Activated T-helper 1 cell treated with Interleukin-2 at 50 U/mL for 16 hours (primary cell): ENCODE measurements around the gene PNPLA2.
A peak's percentile ranks its signal among the peaks of the same experiment; 100 is the strongest.

Source experiments
- DNase-seq: peaks from one replicate; pipeline ENCODE4 v3.0.0-alpha.2; 2020; ENCODE audit warnings: low read depth

PNPLA2 gene

GRCh38 chr11:798093-798713 lies 20.5 kb upstream of the PNPLA2 start, which contains the start of gene SLC25A22:
TSS of gene SLC25A22 (minus strand) at chr11:798281. CDS start at chr11:795006, 3,275 bp downstream.
- DNase-seq: peak; percentile 78

GRCh38 chr11:799641-800316 lies 18.9 kb upstream of the PNPLA2 start:
- DNase-seq: no peak

GRCh38 chr11:800473-800872 lies 18.2 kb upstream of the PNPLA2 start:
- DNase-seq: no peak

- DNase-seq: no peak
Observed at GRCh38 chr11:801097-801780, 17.5 kb upstream of the PNPLA2 start.

- no peak for DNase-seq
Observed at GRCh38 chr11:802018-802617, 16.6 kb upstream of the PNPLA2 start.

- DNase-seq: no peak
Observed at GRCh38 chr11:802693-803466, 15.8 kb upstream of the PNPLA2 start.

GRCh38 chr11:803467-803742 lies 15.3 kb upstream of the PNPLA2 start:
- DNase-seq: no peak

GRCh38 chr11:803770-804598 lies 14.7 kb upstream of the PNPLA2 start:
- DNase-seq: no peak

- no peak for DNase-seq
Observed at GRCh38 chr11:804599-804964, 14.1 kb upstream of the PNPLA2 start.

- DNase-seq: no peak
Observed at GRCh38 chr11:808427-809286, 10.1 kb upstream of the PNPLA2 start.

- DNase-seq: peak; percentile 96
Observed at GRCh38 chr11:809287-810039, 9.3 kb upstream of the PNPLA2 start, which contains the start of gene RPLP2. TSS of gene RPLP2 (plus strand) at chr11:809967. CDS start at chr11:810235, 268 bp downstream.

GRCh38 chr11:810040-810567 lies 8.6 kb upstream of the PNPLA2 start:
- no peak for DNase-seq

GRCh38 chr11:811446-812245 lies 7.1 kb upstream of the PNPLA2 start:
- DNase-seq: no peak

GRCh38 chr11:812390-812789 lies 6.3 kb upstream of the PNPLA2 start:
- DNase-seq: no peak

- DNase-seq: no peak
Observed at GRCh38 chr11:813072-813455, 5.7 kb upstream of the PNPLA2 start.

- DNase-seq: no peak
Observed at GRCh38 chr11:813456-814096, 5.1 kb upstream of the PNPLA2 start.

GRCh38 chr11:815675-816432 lies 2.9 kb upstream of the PNPLA2 start:
- no peak for DNase-seq
